HG03558 (cell line): ENCODE results near the gene IL17B.
A peak's percentile ranks its signal among the peaks of the same experiment; 100 is the strongest.

Source experiments
- ATAC-seq: cut with Tn5 transposase; IDR thresholded peaks from one replicate; pipeline ENCODE4 v1.9.1; 2021; ENCODE audit warnings: moderate number of reproducible peaks; ENCODE audit not compliant: unreplicated experiment; ENCODE audit errors: extremely low read depth

Gene IL17B

GRCh38 chr5:149363936-149364335 lies 15.2 kb downstream of the IL17B start:
- no peak for ATAC-seq

- ATAC-seq: no peak
Observed at GRCh38 chr5:149363358-149363757, 15.7 kb downstream of the IL17B start.

DNA sequence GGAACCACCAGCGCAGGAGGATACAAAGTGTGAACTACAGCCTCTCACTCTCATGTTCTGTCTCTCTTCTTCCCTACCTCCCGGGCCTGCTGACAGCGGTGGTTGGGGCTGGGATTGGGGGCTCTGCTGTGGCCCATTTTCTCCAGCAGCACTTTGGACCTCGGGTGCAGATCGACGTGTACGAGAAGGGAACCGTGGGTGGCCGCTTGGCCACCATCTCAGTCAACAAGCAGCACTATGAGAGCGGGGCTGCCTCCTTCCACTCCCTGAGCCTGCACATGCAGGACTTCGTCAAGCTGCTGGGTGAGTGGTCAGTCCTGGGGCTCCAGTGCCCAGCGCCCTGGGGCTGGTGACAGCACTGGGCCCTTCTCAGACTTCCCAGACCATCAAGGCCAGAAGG lies 16.6 kb downstream of the IL17B start:
- no peak for ATAC-seq

DNA sequence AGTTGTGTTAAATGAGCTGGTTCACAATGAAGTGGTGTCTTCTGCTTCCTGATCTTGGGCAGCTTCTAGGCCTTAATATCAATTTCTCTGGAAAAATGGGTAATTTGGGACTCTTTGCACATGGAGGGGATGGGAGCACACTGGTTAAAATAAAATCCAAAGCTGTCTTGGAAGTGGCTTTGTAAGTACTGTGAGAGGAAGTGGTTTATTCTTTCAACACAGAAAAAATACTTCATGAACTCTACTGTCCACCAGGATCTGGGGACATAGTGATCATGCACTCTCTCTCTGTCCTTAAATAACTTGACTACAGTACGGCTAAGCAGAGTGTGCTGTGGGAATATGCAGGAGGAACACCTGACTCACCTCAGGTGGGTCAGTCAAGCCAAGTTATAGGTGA lies 18.8 kb downstream of the IL17B start:
- no peak for ATAC-seq

- ATAC-seq: no peak
Observed at GRCh38 chr5:149358868-149359495, 20.1 kb downstream of the IL17B start.

DNA sequence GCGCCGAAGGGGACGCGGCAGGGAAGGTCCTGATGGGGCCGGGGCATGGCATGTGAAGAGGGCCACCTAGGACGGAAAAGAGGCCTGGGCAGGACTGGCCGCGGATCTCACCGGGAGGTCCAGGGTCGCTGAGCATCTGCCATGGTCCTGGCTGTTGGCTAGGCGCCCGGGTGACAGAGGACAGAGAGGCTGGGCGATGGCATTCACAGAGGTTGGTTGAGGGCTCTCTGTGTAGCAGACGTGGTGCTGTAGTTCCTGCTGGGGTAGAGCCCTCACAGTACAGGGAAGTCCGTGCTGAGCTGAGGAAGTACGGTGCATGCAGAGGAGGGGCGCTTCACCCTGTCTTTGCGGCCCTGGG lies 20.8 kb downstream of the IL17B start:
- ATAC-seq: no peak

- peak; percentile 98 for ATAC-seq
Observed at GRCh38 chr5:149357370-149358293, 21.5 kb downstream of the IL17B start, which contains the start of gene PCYOX1L. Gene PCYOX1L, plus strand, starts transcription at chr5:149358046. Its CDS starts 23 bp downstream, at chr5:149358069.

- ATAC-seq: no peak
Observed at GRCh38 chr5:149356391-149356790, 22.7 kb downstream of the IL17B start.

DNA sequence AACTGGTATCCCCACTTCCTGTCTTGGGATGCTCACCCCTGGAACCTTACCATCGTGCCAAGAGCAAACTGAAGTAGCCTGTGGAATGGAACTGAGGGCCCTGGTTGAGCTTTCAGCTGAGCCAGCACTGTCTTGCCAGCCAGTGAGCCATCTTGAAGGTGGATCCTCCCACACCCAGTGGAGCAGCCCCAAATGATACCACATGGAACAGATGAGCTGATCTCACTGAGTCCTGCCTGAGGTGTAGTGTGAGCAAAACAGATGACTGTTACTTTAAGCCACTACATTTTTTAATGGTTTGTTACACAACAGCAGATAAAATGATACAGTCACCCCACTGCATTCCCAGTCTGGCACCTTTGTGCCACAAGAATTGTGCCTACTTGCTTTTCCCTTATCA lies 23.4 kb downstream of the IL17B start:
- no peak for ATAC-seq

- ATAC-seq: no peak
Observed at GRCh38 chr5:149353911-149354310, 25.2 kb downstream of the IL17B start.

- no peak for ATAC-seq
Observed at GRCh38 chr5:149352169-149352568, 26.9 kb downstream of the IL17B start.

GRCh38 chr5:149349382-149349781 lies 29.7 kb downstream of the IL17B start:
- no peak for ATAC-seq

DNA sequence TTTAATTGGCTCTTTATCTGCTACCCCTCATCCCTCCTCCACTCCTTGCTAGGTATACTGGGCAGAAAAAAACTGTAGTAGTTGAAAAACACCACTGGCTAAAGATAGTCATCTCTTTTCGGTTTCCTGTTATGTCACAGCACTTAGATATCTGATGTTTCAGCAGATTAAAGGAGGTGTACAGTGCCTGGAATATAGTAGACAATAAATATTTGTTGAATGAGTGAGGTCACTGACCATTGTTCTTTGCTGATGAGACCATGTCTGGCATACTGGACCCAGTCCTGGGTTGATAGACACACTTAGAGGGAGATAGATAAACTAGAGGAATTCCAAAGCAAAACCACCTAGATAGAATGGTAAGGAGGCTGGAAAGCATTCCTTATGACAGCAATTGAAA lies 30.6 kb downstream of the IL17B start:
- ATAC-seq: no peak

DNA sequence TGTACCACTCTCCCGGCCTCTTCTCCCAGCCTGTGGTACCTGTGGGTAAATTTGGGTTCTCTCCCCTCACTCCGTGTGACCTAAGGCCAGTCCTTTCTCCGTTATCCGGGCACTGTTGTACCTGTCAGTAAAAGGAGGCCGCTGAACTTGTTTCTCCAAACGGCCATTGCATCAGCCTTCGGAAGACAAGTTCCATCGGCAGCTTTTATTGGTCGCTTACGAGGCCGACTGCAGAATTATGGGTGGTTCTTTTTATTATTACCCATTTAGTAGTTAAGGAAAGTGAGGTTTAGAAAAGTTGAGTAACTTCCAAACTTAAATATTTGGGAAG lies 33.2 kb downstream of the IL17B start:
- no peak for ATAC-seq

DNA sequence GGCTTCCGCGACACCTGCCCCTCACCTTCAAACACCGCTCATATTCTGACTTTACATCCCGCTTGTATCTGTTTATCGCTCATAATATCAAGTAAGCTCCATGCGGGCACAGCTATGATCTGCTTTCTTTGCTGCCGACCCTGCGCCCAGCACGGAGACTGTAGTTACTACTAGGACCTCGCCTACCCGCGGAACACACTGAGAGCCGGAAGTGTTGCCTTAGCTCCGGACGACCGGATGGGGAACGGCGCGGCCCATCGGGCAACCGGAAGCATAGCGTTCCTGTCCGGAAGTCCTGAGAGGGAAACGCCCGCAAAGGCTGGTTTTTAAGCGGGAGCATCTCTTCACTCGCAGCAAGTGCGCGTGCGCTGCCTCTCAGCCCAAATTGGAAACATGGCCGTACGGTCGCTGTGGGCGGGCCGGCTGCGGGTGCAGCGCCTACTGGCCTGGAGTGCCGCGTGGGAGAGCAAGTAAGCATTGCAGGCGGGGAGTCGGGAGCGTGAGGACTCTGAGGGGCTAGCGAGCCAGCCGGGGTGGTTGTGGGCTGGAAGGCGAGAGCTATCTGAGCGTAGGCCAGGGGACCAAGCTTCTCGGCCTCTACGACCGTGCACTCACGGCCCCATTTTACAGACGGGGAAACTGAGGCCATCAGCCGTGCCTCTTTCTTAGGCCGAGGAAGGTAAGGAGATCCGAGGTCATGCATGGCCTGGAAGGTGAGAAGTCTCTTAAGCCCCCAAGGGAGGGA lies 33.8 kb downstream of the IL17B start, which contains the start of gene GRPEL2:
Gene GRPEL2 (plus strand): TSS at position 353 of the 745 bp plus-strand sequence. CDS start 41 bp downstream, at position 394.
- ATAC-seq: peak; percentile 93

DNA sequence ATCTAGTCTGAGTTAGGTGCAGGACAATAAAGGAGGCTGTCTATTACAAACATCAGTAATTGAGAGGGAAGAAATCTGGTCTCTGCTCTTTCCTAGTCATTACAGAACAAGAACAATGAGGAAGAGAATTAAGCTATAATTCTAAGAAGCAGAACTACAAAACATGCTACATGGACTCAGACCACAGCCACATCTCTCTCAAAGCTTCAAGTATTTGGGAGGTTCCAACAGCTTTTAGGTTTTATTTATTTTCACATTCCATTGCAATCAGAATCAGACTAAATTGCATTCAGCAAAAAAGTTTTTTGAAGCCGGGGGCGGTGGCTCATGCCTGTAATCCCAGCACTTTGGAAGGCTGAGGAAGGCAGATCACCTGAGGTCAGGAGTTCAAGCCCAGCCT lies 34.9 kb downstream of the IL17B start:
- ATAC-seq: no peak

- ATAC-seq: no peak
Observed at GRCh38 chr5:149341876-149342275, 37.2 kb downstream of the IL17B start.

- no peak for ATAC-seq
Observed at GRCh38 chr5:149340920-149341319, 38.2 kb downstream of the IL17B start.

DNA sequence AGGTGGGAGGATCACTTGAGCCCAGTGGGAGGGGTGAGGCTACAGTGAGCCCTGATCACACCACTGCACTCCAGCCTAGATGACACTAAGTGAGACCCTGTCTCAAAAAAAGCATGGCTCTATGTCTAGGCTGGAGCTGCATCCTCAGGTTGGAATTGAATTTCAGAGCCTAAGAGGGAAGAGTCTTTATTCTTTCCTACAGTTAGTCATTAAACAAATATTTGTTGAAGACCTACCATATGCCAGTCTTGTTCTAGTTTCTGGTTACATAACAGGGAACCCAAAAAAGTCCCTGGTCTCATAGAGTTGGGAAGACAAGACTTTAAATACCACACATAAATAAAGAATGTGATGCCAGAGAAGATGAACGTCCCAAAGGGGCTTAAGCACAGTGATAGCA lies 40.7 kb downstream of the IL17B start:
- ATAC-seq: no peak

DNA sequence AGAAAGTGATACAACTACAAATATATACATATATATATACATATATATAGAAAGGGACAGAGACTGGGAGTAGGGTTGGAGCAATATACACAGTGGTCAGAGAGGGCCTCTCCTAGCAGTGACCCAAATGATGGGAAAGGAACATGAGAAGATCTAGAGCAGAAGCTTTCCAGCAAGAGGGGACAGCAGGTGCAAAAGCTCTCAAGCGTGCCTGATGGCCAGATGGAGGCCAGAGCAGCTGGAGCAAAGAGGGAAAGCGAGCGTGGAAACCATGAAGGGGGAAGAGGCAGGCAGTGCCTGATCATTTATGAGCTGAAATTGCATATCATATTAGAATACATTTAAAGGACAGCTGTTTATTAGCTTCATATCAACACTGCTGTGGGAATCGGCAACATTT lies 41.4 kb downstream of the IL17B start:
- ATAC-seq: no peak
